ENCODE results near the gene RPS19BP1.

DNA sequence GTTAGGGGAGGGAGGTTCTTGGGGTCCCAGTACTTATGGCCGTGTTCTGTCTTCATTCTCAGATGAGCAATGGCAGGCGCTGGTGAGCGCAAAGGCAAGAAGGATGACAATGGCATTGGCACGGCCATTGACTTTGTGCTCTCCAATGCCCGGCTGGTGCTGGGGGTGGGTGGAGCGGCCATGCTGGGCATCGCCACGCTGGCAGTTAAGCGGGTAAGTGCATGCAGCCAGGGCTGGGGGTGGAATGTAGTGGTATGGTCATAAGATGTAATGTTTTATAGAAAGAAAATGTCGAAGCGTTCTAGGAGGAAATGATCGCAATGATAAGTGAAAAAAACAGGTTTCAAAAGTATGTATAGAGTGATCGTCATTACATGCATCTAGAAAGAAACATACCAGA is 21.3 kb downstream of the RPS19BP1 start:
- TF ChIP-seq ZNF138 (CRISPR knock-in tag; conservative IDR thresholded peaks at IDR 0.05) (no peak), ZNF263 (CRISPR knock-in tag; IDR thresholded peaks at IDR 0.05; ENCODE audit: low read depth) (no peak), ATF1 (CRISPR knock-in tag; IDR thresholded peaks at IDR 0.05) (no peak)
- TF ChIP-seq, protein P1, sequence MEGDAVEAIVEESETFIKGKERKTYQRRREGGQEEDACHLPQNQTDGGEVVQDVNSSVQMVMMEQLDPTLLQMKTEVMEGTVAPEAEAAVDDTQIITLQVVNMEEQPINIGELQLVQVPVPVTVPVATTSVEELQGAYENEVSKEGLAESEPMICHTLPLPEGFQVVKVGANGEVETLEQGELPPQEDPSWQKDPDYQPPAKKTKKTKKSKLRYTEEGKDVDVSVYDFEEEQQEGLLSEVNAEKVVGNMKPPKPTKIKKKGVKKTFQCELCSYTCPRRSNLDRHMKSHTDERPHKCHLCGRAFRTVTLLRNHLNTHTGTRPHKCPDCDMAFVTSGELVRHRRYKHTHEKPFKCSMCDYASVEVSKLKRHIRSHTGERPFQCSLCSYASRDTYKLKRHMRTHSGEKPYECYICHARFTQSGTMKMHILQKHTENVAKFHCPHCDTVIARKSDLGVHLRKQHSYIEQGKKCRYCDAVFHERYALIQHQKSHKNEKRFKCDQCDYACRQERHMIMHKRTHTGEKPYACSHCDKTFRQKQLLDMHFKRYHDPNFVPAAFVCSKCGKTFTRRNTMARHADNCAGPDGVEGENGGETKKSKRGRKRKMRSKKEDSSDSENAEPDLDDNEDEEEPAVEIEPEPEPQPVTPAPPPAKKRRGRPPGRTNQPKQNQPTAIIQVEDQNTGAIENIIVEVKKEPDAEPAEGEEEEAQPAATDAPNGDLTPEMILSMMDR (IDR thresholded peaks at IDR 0.05): no peak
- TF ChIP-seq, protein P2, sequence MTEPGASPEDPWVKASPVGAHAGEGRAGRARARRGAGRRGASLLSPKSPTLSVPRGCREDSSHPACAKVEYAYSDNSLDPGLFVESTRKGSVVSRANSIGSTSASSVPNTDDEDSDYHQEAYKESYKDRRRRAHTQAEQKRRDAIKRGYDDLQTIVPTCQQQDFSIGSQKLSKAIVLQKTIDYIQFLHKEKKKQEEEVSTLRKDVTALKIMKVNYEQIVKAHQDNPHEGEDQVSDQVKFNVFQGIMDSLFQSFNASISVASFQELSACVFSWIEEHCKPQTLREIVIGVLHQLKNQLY (CRISPR knock-in tag; IDR thresholded peaks at IDR 0.05): no peak

Measured in WTC11 (cell line).